Fibroblast of lung (primary cell): ENCODE results near the gene DAB1. TPM values are rescaled to one million over a fixed set of nuclear protein-coding genes. Genes with fewer than 3 reads are reported as not detected.

Experiments
- DNase-seq, 2 donors: peaks; one replicate each; pipeline versions ENCODE4 v3.0.0 to v3.0.0-alpha.2; 2010; ENCODE audit warnings: low read depth in 2 of 2
- H2AFZ ChIP-seq: 2 replicates; pipeline ENCODE4 v1.5.1; 2012; ENCODE audit warnings: low read length, control low read depth, inconsistent platforms
- H3K27ac ChIP-seq: 2 replicates; pipeline ENCODE4 v1.5.1; 2011; ENCODE audit warnings: low read length, control low read depth; ENCODE audit not compliant: insufficient read depth
- H3K27me3 ChIP-seq: 2 replicates; pipeline ENCODE4 v1.5.1; 2011; ENCODE audit warnings: mild to moderate bottlenecking, low read length; ENCODE audit not compliant: control insufficient read depth, insufficient read depth
- H3K36me3 ChIP-seq: 2 replicates; pipeline ENCODE4 v1.5.1; 2011; ENCODE audit warnings: low read length; ENCODE audit not compliant: control insufficient read depth, insufficient read depth
- H3K4me1 ChIP-seq: 2 replicates; pipeline ENCODE4 v1.5.1; 2011; ENCODE audit warnings: low read length; ENCODE audit not compliant: control insufficient read depth, insufficient read depth; ENCODE audit errors: extremely low read depth
- H3K4me2 ChIP-seq: 2 replicates; pipeline ENCODE4 v1.5.1; 2011; ENCODE audit warnings: low read length, control low read depth; ENCODE audit not compliant: insufficient read depth; ENCODE audit errors: extremely low read depth
- H3K4me3 ChIP-seq, 4 experiments: fragments of 200-600 bp in 1 of 4; sonication (generic) in 1 of 4; replicated peaks in 1 of 4; 2 replicates each; pipeline ENCODE4 v1.5.1; 2011 to 2016; ENCODE audit warnings: low read length in 4 of 4, low read depth in 3 of 4, mild to moderate bottlenecking in 3 of 4, control low read depth in 2 of 4, inconsistent platforms in 1 of 4, mixed read lengths in 1 of 4; ENCODE audit not compliant: insufficient read depth in 1 of 4; ENCODE audit errors: control extremely low read depth in 1 of 4
- H3K79me2 ChIP-seq: 2 replicates; pipeline ENCODE4 v1.5.1; 2012; ENCODE audit warnings: mild to moderate bottlenecking, low read length, inconsistent platforms; ENCODE audit not compliant: control insufficient read depth, insufficient read depth
- H3K9ac ChIP-seq: 2 replicates; pipeline ENCODE4 v1.5.1; 2011; ENCODE audit warnings: mild to moderate bottlenecking, low read length, control low read depth; ENCODE audit not compliant: insufficient read depth
- H3K9me3 ChIP-seq: 2 replicates; pipeline ENCODE4 v1.5.1; 2012; ENCODE audit warnings: low read depth, low read length; ENCODE audit not compliant: control insufficient read depth, insufficient read depth
- H4K20me1 ChIP-seq: 2 replicates; pipeline ENCODE4 v1.5.1; 2011; ENCODE audit warnings: low read length; ENCODE audit not compliant: control insufficient read depth, insufficient read depth; ENCODE audit errors: extremely low read depth
- EZH2 ChIP-seq: IDR thresholded peaks from 2 replicates; pipeline ENCODE4 v1.5.1; 2012; ENCODE audit warnings: low read length, control low read depth, mild to moderate bottlenecking; ENCODE audit errors: missing control alignments
- polyA plus RNA-seq, 2 donors: library from polyadenylated mRNA; depleted of rRNA in 1 of 2; stranded (reverse) in 1 of 2; unstranded in 1 of 2; fragments of >200 nt; gene quantifications; 2 replicates each; pipeline ENCODE4 v1.2.1, GENCODE V29; 2011 to 2012; ENCODE audit warnings: missing spikeins in 1 of 2
- total RNA-seq: library from RNA; depleted of rRNA; stranded (reverse); fragments of >200 nt; gene quantifications from 2 replicates; pipeline ENCODE4 v1.2.1, GENCODE V29; 2014
- TF ChIP-seq, protein P1 (sequence below), 2 donors: IDR thresholded peaks in 1 of 2; conservative IDR thresholded peaks in 1 of 2; 1 replicate in 1 of 2; 2 replicates in 1 of 2; pipeline ENCODE4 v1.5.1; 2011 to 2012; ENCODE audit warnings: low read length in 2 of 2, control low read depth in 1 of 2, inconsistent platforms in 1 of 2, low read depth in 1 of 2, mild to moderate bottlenecking in 1 of 2

The DAB1 gene
- total and polyA plus RNA-seq, 2 donors (not counting 1 experiment from before 2014, with no cell fraction given): 0.17 to 2.0 TPM

DNA sequence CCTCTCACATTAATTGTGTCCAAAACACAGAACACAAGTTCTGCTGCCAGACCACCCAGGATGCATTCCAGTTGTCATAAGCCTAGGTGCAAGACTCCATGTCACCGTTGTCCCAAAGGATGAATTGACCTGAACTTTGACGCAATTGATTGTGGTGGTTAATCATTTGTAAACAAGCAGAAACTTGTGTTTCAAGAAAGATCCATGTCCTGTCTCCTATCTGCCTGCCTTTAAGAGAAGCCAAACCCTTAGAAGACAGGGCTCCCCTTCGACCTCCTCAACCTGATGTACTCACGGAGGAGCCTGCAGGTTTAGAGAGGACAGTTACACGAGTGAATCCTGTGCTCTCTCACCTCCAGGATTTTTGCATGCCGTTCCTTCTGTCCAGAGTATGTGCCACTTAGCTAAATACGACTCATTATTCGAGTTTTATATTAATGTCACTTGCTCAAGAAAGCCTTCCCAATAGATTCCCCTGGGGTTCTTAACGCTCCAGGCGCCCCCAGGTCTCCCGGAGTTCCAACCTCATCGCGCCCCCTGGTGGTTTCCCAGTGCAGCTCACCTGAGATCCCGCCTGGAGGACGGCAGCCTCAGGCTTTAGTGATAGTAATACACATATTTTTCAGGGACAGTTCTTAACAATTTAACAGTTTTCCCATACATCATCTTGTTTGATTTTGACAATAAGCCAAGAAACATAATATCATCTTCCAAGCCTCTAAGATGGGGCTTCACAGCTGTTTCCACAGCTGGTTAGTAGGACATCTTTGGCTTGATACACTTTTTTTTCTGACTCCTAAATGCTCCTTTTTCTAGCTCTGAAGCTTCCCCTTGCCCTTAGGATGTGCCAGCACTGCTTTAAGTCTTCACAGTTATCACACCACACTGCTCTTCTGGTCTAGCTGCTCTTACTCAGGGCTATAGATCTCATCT lies 455.7 kb downstream of the DAB1 start:
- H3K9me3 ChIP-seq: no peaks in the 10 kb centered on the region
- peak in 1 of 2 donors; percentile 27 for DNase-seq
- H3K4me1 ChIP-seq: no peaks in the 10 kb centered on the region
- no peak overlapping the region for H2AFZ ChIP-seq
- H3K4me2 ChIP-seq: no peak overlapping the region
- no peaks in the 10 kb centered on the region for H3K79me2 ChIP-seq
- no peaks in the 10 kb centered on the region for H3K27me3 ChIP-seq
- H3K27ac ChIP-seq: no peak overlapping the region
- H3K36me3 ChIP-seq: no peaks in the 10 kb centered on the region
- no peak overlapping the region for H3K4me3 ChIP-seq
- TF ChIP-seq EZH2: no peak
- TF ChIP-seq, protein P1, sequence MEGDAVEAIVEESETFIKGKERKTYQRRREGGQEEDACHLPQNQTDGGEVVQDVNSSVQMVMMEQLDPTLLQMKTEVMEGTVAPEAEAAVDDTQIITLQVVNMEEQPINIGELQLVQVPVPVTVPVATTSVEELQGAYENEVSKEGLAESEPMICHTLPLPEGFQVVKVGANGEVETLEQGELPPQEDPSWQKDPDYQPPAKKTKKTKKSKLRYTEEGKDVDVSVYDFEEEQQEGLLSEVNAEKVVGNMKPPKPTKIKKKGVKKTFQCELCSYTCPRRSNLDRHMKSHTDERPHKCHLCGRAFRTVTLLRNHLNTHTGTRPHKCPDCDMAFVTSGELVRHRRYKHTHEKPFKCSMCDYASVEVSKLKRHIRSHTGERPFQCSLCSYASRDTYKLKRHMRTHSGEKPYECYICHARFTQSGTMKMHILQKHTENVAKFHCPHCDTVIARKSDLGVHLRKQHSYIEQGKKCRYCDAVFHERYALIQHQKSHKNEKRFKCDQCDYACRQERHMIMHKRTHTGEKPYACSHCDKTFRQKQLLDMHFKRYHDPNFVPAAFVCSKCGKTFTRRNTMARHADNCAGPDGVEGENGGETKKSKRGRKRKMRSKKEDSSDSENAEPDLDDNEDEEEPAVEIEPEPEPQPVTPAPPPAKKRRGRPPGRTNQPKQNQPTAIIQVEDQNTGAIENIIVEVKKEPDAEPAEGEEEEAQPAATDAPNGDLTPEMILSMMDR (conservative IDR thresholded peaks at IDR 0.05 in 1 of 2, IDR thresholded peaks at IDR 0.05 in 1 of 2; ENCODE audit: low read depth in 1 of 2, low read length in 2 of 2): peak; percentile 56 to 61
- no peaks in the 10 kb centered on the region for H4K20me1 ChIP-seq
- no peak overlapping the region for H3K9ac ChIP-seq

DNA sequence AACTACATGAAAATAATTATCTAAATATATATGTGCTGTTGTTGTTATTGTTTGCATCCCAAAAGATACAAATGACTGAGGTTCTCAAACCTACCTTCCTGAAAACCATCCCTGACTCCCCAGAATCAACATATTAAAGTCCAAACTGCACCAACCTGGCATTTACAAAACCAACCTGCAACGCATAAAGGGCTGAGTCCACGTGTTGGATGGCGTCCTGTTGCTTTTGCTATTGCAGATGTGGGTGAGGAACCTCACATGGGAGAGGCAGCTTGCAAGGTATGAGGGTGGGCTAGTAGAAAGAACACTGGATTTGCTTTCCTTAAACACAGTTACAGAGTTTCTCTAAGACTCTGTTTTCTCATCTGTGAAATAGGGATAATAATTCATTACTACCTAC lies 456.5 kb downstream of the DAB1 start:
- Histone ChIP-seq H4K20me1 (no peaks in the 10 kb centered on the region), H2AFZ (no peak overlapping the region), H3K9me3 (no peaks in the 10 kb centered on the region), H3K36me3 (no peaks in the 10 kb centered on the region), H3K79me2 (no peaks in the 10 kb centered on the region), H3K4me1 (no peaks in the 10 kb centered on the region), H3K4me2 (no peak overlapping the region), H3K9ac (no peak overlapping the region), H3K27ac (no peak overlapping the region), H3K4me3 (no peak overlapping the region), H3K27me3 (no peaks in the 10 kb centered on the region)
- no peak for DNase-seq
- TF ChIP-seq EZH2: no peak
- TF ChIP-seq, protein P1 (conservative IDR thresholded peaks at IDR 0.05 in 1 of 2, IDR thresholded peaks at IDR 0.05 in 1 of 2; ENCODE audit: low read depth in 1 of 2, low read length in 2 of 2): no peak

DNA sequence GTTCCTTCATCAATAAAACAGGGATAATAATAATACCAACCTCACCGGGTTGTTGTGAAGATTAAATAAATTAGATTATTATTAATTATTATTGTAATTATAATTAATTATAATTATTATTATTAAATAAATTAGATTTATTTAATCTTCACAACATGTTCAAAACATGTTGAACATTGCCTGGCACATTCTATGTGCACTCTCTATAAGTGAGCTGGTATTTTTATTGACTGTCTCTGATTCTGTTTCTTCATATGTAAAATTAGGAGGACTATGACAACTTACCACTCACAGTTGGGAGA lies 457.2 kb downstream of the DAB1 start:
- H2AFZ ChIP-seq: no peak overlapping the region
- no peak for DNase-seq
- no peaks in the 10 kb centered on the region for H4K20me1 ChIP-seq
- H3K9me3 ChIP-seq: no peaks in the 10 kb centered on the region
- H3K27me3 ChIP-seq: no peaks in the 10 kb centered on the region
- H3K4me3 ChIP-seq: no peak overlapping the region
- H3K9ac ChIP-seq: no peak overlapping the region
- no peak overlapping the region for H3K4me2 ChIP-seq
- H3K36me3 ChIP-seq: no peaks in the 10 kb centered on the region
- no peaks in the 10 kb centered on the region for H3K79me2 ChIP-seq
- TF ChIP-seq, protein P1 (conservative IDR thresholded peaks at IDR 0.05 in 1 of 2, IDR thresholded peaks at IDR 0.05 in 1 of 2; ENCODE audit: low read depth in 1 of 2, low read length in 2 of 2): no peak
- no peak for TF ChIP-seq EZH2
- no peaks in the 10 kb centered on the region for H3K4me1 ChIP-seq
- no peak overlapping the region for H3K27ac ChIP-seq
